ENCODE measurements around the gene CSTPP1.

GRCh38 chr11:47175746-47176327 lies 239.3 kb downstream of the CSTPP1 start:
- TF ChIP-seq EZH2 (IDR thresholded peaks at IDR 0.05) (no peak), CTCF (IDR thresholded peaks at IDR 0.05) (no peak), EZH2phosphoT487 (IDR thresholded peaks at IDR 0.05) (no peak)
